Measurements from ENCODE around the gene CROCC2. TPM values are rescaled to one million over a fixed set of nuclear protein-coding genes. Genes with fewer than 3 reads are reported as not detected.

CROCC2 gene
- total and polyA plus RNA-seq, 2 donors (not counting 1 experiment from before 2014, with no cell fraction given) = not detected

- Histone ChIP-seq H3K4me2 (replicated peaks; ENCODE audit: low read depth, low read length, poor library complexity, severe bottlenecking) (peak overlapping the region; percentile 37), H4K20me1 (ENCODE audit: control insufficient read depth, insufficient read depth, low read length, poor library complexity, severe bottlenecking) (no peaks in the 10 kb centered on the region), H3K79me2 (ENCODE audit: control insufficient read depth, insufficient read depth, low read length) (no peaks in the 10 kb centered on the region), H3K36me3 (replicated peaks in 1 of 2; ENCODE audit: control extremely low read depth in 1 of 2, control insufficient read depth in 1 of 2, extremely low read depth in 1 of 2, insufficient read depth in 2 of 2, low read length in 1 of 2) (no peaks in the 10 kb centered on the region), H2AFZ (ENCODE audit: insufficient read depth, low read depth, low read length, poor library complexity, severe bottlenecking) (no peak overlapping the region), H3K9ac (ENCODE audit: low read length) (no peak overlapping the region), H3K27ac (ENCODE audit: low read length in 2 of 2) (no peak overlapping the region), H3K4me1 (ENCODE audit: control insufficient read depth in 2 of 2, insufficient read depth in 2 of 2, low read length in 2 of 2) (peaks cover 8 to 15% of the 10 kb centered on the region in 2 donors), H3K4me3 (ENCODE audit: control extremely low read depth in 1 of 5, extremely low read depth in 1 of 5, insufficient read depth in 1 of 5, low read depth in 2 of 5, low read length in 4 of 5) (no peak overlapping the region), H3K9me3 (ENCODE audit: control extremely low read depth in 1 of 3, control insufficient read depth in 2 of 3, insufficient read depth in 1 of 3, low read length in 2 of 3) (peaks cover 0 to 7% (median 0%) of the 10 kb centered on the region in 3 donors), H3K27me3 (replicated peaks in 1 of 4; ENCODE audit: control extremely low read depth in 1 of 4, control insufficient read depth in 3 of 4, insufficient read depth in 4 of 4, low read length in 3 of 4) (peaks cover 0 to 28% (median 9%) of the 10 kb centered on the region in 4 experiments)
- no peak for TF ChIP-seq CTCF (IDR thresholded peaks at IDR 0.05)
- TF ChIP-seq EZH2 (IDR thresholded peaks at IDR 0.05; ENCODE audit: borderline replicate concordance, insufficient read depth, low read depth, low read length, poor library complexity, severe bottlenecking) = no peak
- DNase-seq (no peak), ATAC-seq (ENCODE audit: low read depth) (no peak)
- H3K4me3 Mint-ChIP-seq = no peak overlapping the region
- intact Hi-C loops (cut with micrococcal nuclease) = no loop called here
- 66% methylated on average over 20 of the region's 20 CpGs for WGBS (ENCODE audit: insufficient coverage)
- POLR2A ChIA-PET = no interaction called here
- CTCF ChIA-PET = no interaction called here
- H3K9me3 Mint-ChIP-seq (ENCODE audit: insufficient read depth) = no peaks in the 10 kb centered on the region
- no peak overlapping the region for H3K27ac Mint-ChIP-seq
- peaks cover 15% of the 10 kb centered on the region for H3K27me3 Mint-ChIP-seq
- peaks cover 10% of the 10 kb centered on the region for H3K4me1 Mint-ChIP-seq
Measured at GRCh38 chr2:240917009-240917683, 11.0 kb downstream of the CROCC2 start.

GRCh38 chr2:240917684-240918257 is 11.6 kb downstream of the CROCC2 start:
- H3K27me3 Mint-ChIP-seq = peaks cover 9% of the 10 kb centered on the region
- H3K4me1 Mint-ChIP-seq = peaks cover 10% of the 10 kb centered on the region
- intact Hi-C loops (cut with micrococcal nuclease) = no loop called here
- no peak overlapping the region for H2AFZ ChIP-seq (ENCODE audit: insufficient read depth, low read depth, low read length, poor library complexity, severe bottlenecking)
- ATAC-seq (ENCODE audit: low read depth) (no peak), DNase-seq (no peak)
- WGBS (ENCODE audit: insufficient coverage) = 93% methylated on average over 8 of the region's 10 CpGs
- H3K9me3 Mint-ChIP-seq (ENCODE audit: insufficient read depth) = no peaks in the 10 kb centered on the region
- ChIA-PET POLR2A (no interaction called here), CTCF (no interaction called here)
- peaks cover 0 to 7% (median 0%) of the 10 kb centered on the region in 3 donors for H3K9me3 ChIP-seq (ENCODE audit: control extremely low read depth in 1 of 3, control insufficient read depth in 2 of 3, insufficient read depth in 1 of 3, low read length in 2 of 3)
- no peak overlapping the region for H3K4me2 ChIP-seq (replicated peaks; ENCODE audit: low read depth, low read length, poor library complexity, severe bottlenecking)
- no peak overlapping the region for H3K27ac Mint-ChIP-seq
- TF ChIP-seq CTCF (IDR thresholded peaks at IDR 0.05) (no peak), EZH2 (IDR thresholded peaks at IDR 0.05; ENCODE audit: borderline replicate concordance, insufficient read depth, low read depth, low read length, poor library complexity, severe bottlenecking) (no peak)
- peaks cover 8 to 15% of the 10 kb centered on the region in 2 donors for H3K4me1 ChIP-seq (ENCODE audit: control insufficient read depth in 2 of 2, insufficient read depth in 2 of 2, low read length in 2 of 2)
- H3K36me3 ChIP-seq (replicated peaks in 1 of 2; ENCODE audit: control extremely low read depth in 1 of 2, control insufficient read depth in 1 of 2, extremely low read depth in 1 of 2, insufficient read depth in 2 of 2, low read length in 1 of 2) = no peaks in the 10 kb centered on the region
- no peak overlapping the region for H3K27ac ChIP-seq (ENCODE audit: low read length in 2 of 2)
- no peak overlapping the region for H3K9ac ChIP-seq (ENCODE audit: low read length)
- no peaks in the 10 kb centered on the region for H4K20me1 ChIP-seq (ENCODE audit: control insufficient read depth, insufficient read depth, low read length, poor library complexity, severe bottlenecking)
- H3K4me3 ChIP-seq (ENCODE audit: control extremely low read depth in 1 of 5, extremely low read depth in 1 of 5, insufficient read depth in 1 of 5, low read depth in 2 of 5, low read length in 4 of 5) = no peak overlapping the region
- peaks cover 0 to 28% (median 9%) of the 10 kb centered on the region in 4 experiments for H3K27me3 ChIP-seq (replicated peaks in 1 of 4; ENCODE audit: control extremely low read depth in 1 of 4, control insufficient read depth in 3 of 4, insufficient read depth in 4 of 4, low read length in 3 of 4)
- H3K79me2 ChIP-seq (ENCODE audit: control insufficient read depth, insufficient read depth, low read length) = no peaks in the 10 kb centered on the region
- H3K4me3 Mint-ChIP-seq = no peak overlapping the region

All from B cell (primary cell).